ENCODE data around the gene SLC15A2. TPM values are rescaled to one million over a fixed set of nuclear protein-coding genes. Genes with fewer than 3 reads are reported as not detected.
A peak's percentile ranks its signal among the peaks of the same experiment; 100 is the strongest.

The SLC15A2 gene
- total and polyA plus RNA-seq, 5 experiments from 2014 or later = 0.51 to 3.4 (median 1.9) TPM; not detected in 1

GRCh38 chr3:121974601-121975111, 80.5 kb downstream of the SLC15A2 start:
- peaks cover 0 to 5% (median 0%) of the 10 kb centered on the region in 4 donors for H3K4me1 Mint-ChIP-seq
- ATAC-seq (no peak), DNase-seq (no peak)
- H3K9me3 Mint-ChIP-seq = peaks cover 0 to 21% (median 10%) of the 10 kb centered on the region in 9 donors
- H3K27me3 Mint-ChIP-seq = peaks cover 0 to 2% (median 0%) of the 10 kb centered on the region in 5 donors
- peaks cover 0 to 19% (median 3%) of the 10 kb centered on the region in 3 donors for H3K36me3 Mint-ChIP-seq
- no peak overlapping the region for H3K27ac Mint-ChIP-seq
- no peak overlapping the region for H3K4me3 Mint-ChIP-seq
- POLR2A ChIA-PET = no interaction called here

- H3K4me3 Mint-ChIP-seq = no peak overlapping the region
- POLR2A ChIA-PET = no interaction called here
- peaks cover 0 to 19% (median 3%) of the 10 kb centered on the region in 3 donors for H3K36me3 Mint-ChIP-seq
- H3K27ac Mint-ChIP-seq = no peak overlapping the region
- no peak for DNase-seq
- peaks cover 0 to 2% (median 0%) of the 10 kb centered on the region in 5 donors for H3K27me3 Mint-ChIP-seq
- peaks cover 0 to 21% (median 10%) of the 10 kb centered on the region in 9 donors for H3K9me3 Mint-ChIP-seq
- H3K4me1 Mint-ChIP-seq = peaks cover 0 to 7% (median 0%) of the 10 kb centered on the region in 4 donors
- no peak for ATAC-seq
Measured at GRCh38 chr3:121975702-121976302, 81.6 kb downstream of the SLC15A2 start.

DNA sequence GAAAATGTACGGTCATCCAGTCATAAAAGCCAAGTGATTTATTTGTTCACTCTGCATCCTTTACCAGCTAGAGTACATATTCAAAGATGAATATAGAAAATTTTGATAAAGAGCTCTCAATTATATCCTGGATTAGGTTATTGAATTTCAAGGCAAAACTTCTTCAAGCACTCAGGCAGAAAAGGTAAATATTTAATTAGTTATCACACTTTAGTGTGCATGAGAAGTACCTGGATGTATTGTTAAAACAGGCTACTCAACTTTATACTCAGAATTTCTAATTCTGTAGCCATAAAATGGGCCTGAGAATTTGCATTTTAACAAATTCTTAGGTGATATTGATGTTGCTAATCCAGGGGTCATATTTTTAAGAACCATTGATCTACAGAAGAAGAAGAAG, 82.5 kb downstream of the SLC15A2 start:
- Mint-ChIP-seq H3K36me3 (peaks cover 0 to 19% (median 3%) of the 10 kb centered on the region in 3 donors), H3K4me1 (peaks cover 0 to 9% (median 5%) of the 10 kb centered on the region in 4 donors), H3K27ac (no peak overlapping the region), H3K27me3 (peaks cover 0 to 2% (median 0%) of the 10 kb centered on the region in 5 donors), H3K9me3 (peaks cover 0 to 21% (median 10%) of the 10 kb centered on the region in 9 donors), H3K4me3 (no peak overlapping the region)
- ATAC-seq = no peak
- DNase-seq = no peak
- POLR2A ChIA-PET = interaction anchor here (0.6 kb wide), 1 partner anchor 158 kb away, joined by 3 read pairs; no protein-coding TSS in a partner anchor

GRCh38 chr3:121979246-121979645, 85.0 kb downstream of the SLC15A2 start:
- ATAC-seq = no peak
- no peak for DNase-seq
- H3K27me3 Mint-ChIP-seq = peaks cover 0 to 2% (median 0%) of the 10 kb centered on the region in 5 donors
- peaks cover 0 to 31% (median 14%) of the 10 kb centered on the region in 3 donors for H3K36me3 Mint-ChIP-seq
- peaks cover 0 to 11% (median 5%) of the 10 kb centered on the region in 4 donors for H3K4me1 Mint-ChIP-seq
- no peak overlapping the region for H3K27ac Mint-ChIP-seq
- POLR2A ChIA-PET = no interaction called here
- H3K9me3 Mint-ChIP-seq = peaks cover 4 to 39% (median 21%) of the 10 kb centered on the region in 9 donors
- no peak overlapping the region for H3K4me3 Mint-ChIP-seq

- Mint-ChIP-seq H3K36me3 (peaks cover 0 to 36% (median 15%) of the 10 kb centered on the region in 3 donors), H3K9me3 (peaks cover 3 to 41% (median 23%) of the 10 kb centered on the region in 9 donors), H3K4me1 (peaks cover 0 to 11% (median 5%) of the 10 kb centered on the region in 4 donors), H3K27me3 (peaks cover 0 to 2% (median 0%) of the 10 kb centered on the region in 5 donors), H3K27ac (no peak overlapping the region), H3K4me3 (no peak overlapping the region)
- POLR2A ChIA-PET = no interaction called here
- no peak for DNase-seq
- no peak for ATAC-seq
Measured at GRCh38 chr3:121979734-121980449, 85.7 kb downstream of the SLC15A2 start.

DNA sequence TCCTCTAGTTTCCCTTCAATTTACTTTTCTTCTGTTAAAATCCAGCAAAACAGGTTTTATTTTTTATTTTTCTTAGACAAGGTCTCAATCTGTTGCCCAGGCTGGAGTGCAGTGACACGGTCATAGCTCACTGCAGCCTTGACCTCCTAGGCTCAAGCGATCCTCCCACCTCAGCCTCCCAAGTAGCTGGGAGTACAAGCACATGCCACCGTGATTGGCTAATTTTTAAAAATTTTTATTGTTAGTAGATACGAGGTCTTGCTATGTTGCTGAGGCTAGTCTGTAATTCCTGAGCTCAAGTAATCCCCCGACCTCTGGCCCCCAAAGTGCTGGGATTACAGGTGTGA, 86.2 kb downstream of the SLC15A2 start:
- H3K4me1 Mint-ChIP-seq = peaks cover 0 to 11% (median 5%) of the 10 kb centered on the region in 4 donors
- H3K9me3 Mint-ChIP-seq = peaks cover 4 to 43% (median 24%) of the 10 kb centered on the region in 9 donors
- POLR2A ChIA-PET = no interaction called here
- H3K27ac Mint-ChIP-seq = no peak overlapping the region
- ATAC-seq = no peak
- H3K36me3 Mint-ChIP-seq = peaks cover 0 to 41% (median 19%) of the 10 kb centered on the region in 3 donors
- H3K4me3 Mint-ChIP-seq = no peak overlapping the region
- DNase-seq = no peak
- peaks cover 0 to 2% (median 0%) of the 10 kb centered on the region in 5 donors for H3K27me3 Mint-ChIP-seq

GRCh38 chr3:121981473-121981872, 87.3 kb downstream of the SLC15A2 start:
- Mint-ChIP-seq H3K4me3 (no peak overlapping the region), H3K27ac (no peak overlapping the region), H3K27me3 (peaks cover 0 to 2% (median 0%) of the 10 kb centered on the region in 5 donors), H3K36me3 (peaks cover 0 to 41% (median 19%) of the 10 kb centered on the region in 3 donors), H3K9me3 (peaks cover 4 to 45% (median 26%) of the 10 kb centered on the region in 9 donors), H3K4me1 (peaks cover 0 to 11% (median 5%) of the 10 kb centered on the region in 4 donors)
- no peak for DNase-seq
- POLR2A ChIA-PET = no interaction called here
- ATAC-seq = no peak

DNA sequence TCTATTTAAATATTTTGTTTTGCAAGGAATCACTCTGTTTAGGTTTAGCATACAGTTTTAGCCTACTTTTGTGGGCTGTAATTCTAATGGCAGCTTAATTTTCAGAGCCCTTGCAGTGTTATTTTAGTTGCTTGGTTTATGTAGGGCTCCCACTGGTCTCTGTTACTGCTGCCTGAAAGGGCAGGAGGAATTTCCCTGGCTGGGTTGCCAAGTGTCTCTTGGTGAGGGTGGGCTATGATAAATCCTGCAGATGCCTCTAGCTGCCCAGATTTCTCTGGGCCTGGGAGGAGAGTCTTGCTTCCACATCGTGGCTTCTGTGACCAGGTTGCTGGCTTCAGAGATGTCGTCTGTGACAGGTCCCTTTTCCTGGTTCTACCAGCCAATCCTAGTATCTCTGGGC, 91.6 kb downstream of the SLC15A2 start:
- ATAC-seq (no peak), DNase-seq (no peak)
- peaks cover 4 to 32% (median 19%) of the 10 kb centered on the region in 9 donors for H3K9me3 Mint-ChIP-seq
- H3K27ac Mint-ChIP-seq = no peak overlapping the region
- peaks cover 0 to 22% (median 19%) of the 10 kb centered on the region in 3 donors for H3K36me3 Mint-ChIP-seq
- POLR2A ChIA-PET = no interaction called here
- no peak overlapping the region for H3K4me3 Mint-ChIP-seq
- H3K27me3 Mint-ChIP-seq = peaks cover 0 to 5% (median 3%) of the 10 kb centered on the region in 5 donors
- H3K4me1 Mint-ChIP-seq = peaks cover 0 to 11% (median 5%) of the 10 kb centered on the region in 4 donors

- no peak overlapping the region for H3K4me3 Mint-ChIP-seq
- peaks cover 0 to 19% (median 0%) of the 10 kb centered on the region in 4 donors for H3K4me1 Mint-ChIP-seq
- peaks cover 4 to 25% (median 14%) of the 10 kb centered on the region in 9 donors for H3K9me3 Mint-ChIP-seq
- DNase-seq = no peak
- no peak overlapping the region for H3K27ac Mint-ChIP-seq
- POLR2A ChIA-PET = no interaction called here
- peaks cover 0 to 5% (median 3%) of the 10 kb centered on the region in 5 donors for H3K27me3 Mint-ChIP-seq
- no peak for ATAC-seq
- H3K36me3 Mint-ChIP-seq = peaks cover 0 to 21% (median 16%) of the 10 kb centered on the region in 3 donors
Measured at GRCh38 chr3:121988146-121988545, 93.9 kb downstream of the SLC15A2 start.

- Mint-ChIP-seq H3K4me1 (peaks cover 0 to 32% (median 0%) of the 10 kb centered on the region in 4 donors), H3K9me3 (peaks cover 0 to 7% (median 3%) of the 10 kb centered on the region in 9 donors), H3K27me3 (peaks cover 0 to 5% (median 3%) of the 10 kb centered on the region in 5 donors), H3K36me3 (peaks cover 0 to 5% (median 4%) of the 10 kb centered on the region in 3 donors), H3K4me3 (no peak overlapping the region), H3K27ac (peak overlapping the region in 1 of 10 donors; percentile 78)
- ATAC-seq (no peak), DNase-seq (no peak)
- POLR2A ChIA-PET = interaction anchor here (1.0 kb wide), 1 partner anchor 12 kb away, joined by 3 read pairs; no protein-coding TSS in a partner anchor
Measured at GRCh38 chr3:121989943-121990342, 95.7 kb downstream of the SLC15A2 start.

DNA sequence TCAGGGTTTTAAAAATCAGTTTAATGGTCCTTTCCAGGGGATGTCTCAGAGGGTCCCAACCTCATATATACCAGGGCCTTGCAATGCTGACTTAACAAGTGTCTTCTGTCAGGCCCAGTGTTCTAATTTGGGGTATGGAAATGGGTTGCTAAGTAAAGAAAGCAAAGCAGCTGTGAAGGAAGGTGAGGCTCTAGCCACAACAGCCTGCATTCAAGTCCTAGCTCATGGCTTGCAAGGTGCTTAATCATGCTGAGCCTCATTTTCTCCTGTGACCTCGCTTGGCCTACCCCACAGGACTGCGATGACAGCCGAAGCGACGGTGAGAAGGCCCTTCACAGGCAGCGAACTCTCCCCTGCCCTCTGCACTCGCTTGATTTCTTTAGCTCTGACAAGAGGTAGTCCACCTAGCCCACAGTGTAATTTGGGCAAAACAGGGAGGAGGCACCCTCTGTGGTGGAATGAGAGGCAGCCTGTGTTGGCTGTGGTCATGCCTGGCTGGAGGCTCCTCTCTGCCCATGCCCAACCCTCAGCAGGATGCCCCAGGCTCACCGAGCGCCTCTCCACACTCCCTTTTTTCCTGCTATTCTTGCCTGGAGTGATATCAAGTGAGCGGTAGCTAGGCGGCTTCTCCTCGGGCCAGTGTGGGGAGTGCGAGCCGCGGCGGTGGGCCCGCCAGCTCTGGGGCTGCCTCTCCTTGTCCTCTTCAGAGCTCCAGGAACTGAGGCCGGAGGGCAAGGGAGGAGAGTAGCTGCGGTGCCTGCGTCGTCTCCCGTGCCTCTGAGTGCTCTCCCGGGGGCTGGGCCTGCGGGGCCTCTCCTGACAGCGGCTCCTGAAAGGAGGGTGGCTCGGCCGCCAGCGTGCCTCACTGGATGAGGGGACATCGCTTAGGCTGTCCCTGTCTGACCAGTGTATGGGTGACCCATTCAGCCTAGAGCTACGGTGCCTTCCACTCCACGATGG, 98.7 kb downstream of the SLC15A2 start:
- peaks cover 0 to 8% (median 2%) of the 10 kb centered on the region in 5 donors for H3K27me3 Mint-ChIP-seq
- DNase-seq (no peak), ATAC-seq (no peak)
- peak overlapping the region in 1 of 10 donors; percentile 58 for H3K27ac Mint-ChIP-seq
- H3K4me3 Mint-ChIP-seq = no peak overlapping the region
- H3K9me3 Mint-ChIP-seq = no peaks in the 10 kb centered on the region
- H3K36me3 Mint-ChIP-seq = no peaks in the 10 kb centered on the region
- H3K4me1 Mint-ChIP-seq = peaks cover 8 to 57% (median 9%) of the 10 kb centered on the region in 4 donors
- POLR2A ChIA-PET = no interaction called here

All from naive thymus-derived CD8-positive, alpha-beta T cell (primary cell).